Activated T-helper 1 cell treated with anti-CD3 and anti-CD28 coated beads, Interleukin-2, amount 50 U/mL, for 16 hours (primary cell): Measurements from ENCODE around the gene RBBP9.
"Not testable (repeated sequence)": the region's sequence is repeated elsewhere in the genome, so short reads cannot be mapped to it uniquely, and the experiment has no call there.

Experiments
- DNase-seq, 2 donors: peaks; one replicate each; pipeline ENCODE4 v3.0.0-alpha.2; 2020; ENCODE audit warnings: low read depth in 1 of 2, low spot score in 1 of 2

Gene RBBP9

DNA sequence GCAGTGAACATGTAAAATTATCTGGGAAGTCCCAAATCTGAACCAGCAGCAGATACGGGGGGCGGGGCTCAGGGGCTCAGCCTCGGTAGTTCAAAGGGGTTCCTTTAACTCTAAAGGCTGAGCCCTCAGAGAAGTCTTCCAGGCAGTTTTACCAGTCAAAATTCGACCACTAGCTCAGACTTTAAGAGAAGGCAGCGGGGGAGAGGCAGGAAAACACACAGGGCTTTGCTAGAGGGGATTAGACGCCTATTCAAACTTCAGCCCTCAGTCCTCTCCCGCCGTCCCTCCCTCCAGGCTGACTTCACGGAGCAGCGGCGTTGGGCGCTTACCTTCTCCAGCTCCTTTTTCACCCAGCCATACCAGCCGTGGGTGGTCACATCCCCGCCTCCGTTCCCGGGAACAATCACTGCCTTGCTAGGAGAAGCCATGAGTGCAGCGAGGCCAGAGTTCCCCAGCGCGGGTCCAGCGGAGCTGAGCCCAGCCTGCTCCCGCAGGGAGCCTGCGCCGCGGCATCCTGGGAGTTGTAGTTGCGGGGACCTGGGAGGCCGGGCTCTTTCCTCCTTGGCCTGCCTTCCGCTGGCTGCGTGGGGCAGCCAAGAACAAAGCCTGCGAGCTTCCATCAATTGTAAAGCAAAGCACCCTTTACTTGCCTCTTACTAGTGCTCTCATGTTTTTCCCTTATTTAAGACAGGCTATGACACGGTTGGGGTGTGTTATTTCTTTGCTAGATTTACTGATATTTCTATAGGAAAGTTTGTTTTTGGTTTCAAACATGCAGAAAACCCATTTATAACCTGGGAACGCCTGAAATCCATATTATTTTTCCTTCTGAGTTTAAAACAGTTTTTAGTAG lies at the start of gene RBBP9:
RBBP9 (minus strand) TSS at position 486 of the 853 bp plus-strand sequence; CDS start at position 428, 58 bp downstream.
- peak; percentile 42 to 52 for DNase-seq

DNA sequence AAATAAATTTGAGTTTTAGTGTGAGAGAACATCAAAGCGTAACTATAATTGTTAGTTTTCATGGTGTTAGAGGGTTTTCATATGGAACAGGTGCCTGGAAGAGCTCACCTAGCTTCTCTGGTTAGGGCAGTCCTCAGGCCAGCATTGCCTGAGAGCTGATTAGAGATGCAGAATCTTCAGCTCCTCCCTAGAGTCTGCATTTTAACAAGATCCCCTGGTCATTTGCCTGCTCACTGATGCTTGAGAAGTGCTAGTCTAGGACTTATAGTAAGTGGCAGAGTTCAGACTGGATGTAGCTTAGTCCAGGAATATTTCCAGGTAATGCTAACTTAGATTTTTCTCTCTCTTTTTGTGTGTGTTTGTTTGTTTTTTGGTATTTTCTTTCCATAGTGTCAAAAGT lies 48.5 kb upstream of the RBBP9 start:
- DNase-seq, result no peak

DNA sequence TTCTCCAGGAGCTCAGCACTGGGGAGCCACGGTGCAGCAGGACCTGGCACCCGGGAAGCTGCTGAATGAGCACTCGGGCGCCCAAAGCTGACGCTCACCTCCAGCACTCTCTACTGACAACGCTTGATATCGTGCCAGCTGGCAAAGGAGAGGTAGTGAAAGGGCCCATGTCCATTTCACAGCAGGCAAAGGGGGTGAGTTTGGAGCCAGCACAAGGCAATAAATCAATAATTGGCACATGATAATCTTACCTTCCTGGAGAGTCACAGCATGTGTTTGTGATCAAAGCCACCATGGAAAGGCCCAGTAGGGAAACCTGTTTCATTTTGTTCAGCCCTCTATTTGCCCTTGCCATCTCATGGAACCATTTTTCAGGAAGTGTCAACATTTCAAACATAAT lies 46.9 kb upstream of the RBBP9 start:
- no peak for DNase-seq

DNA sequence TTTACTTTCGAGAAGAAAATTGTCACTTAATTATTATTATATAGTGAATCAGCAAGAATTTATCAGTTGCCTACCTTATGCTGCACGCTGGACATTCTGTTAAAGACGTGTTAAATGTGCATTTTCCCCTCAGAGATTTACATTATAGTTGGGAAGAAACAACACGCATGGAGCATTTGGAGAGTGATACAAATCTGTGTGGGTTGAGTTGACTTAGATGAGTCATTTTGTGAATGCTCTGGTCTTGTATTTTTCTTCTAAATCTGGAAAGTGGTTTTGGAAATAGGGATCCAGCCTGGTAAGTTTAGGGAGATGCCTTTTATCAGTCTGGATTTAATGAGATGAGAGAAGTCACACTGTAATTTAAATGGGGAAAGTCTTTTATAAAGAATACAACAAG lies 46.2 kb upstream of the RBBP9 start:
- DNase-seq, result no peak

DNA sequence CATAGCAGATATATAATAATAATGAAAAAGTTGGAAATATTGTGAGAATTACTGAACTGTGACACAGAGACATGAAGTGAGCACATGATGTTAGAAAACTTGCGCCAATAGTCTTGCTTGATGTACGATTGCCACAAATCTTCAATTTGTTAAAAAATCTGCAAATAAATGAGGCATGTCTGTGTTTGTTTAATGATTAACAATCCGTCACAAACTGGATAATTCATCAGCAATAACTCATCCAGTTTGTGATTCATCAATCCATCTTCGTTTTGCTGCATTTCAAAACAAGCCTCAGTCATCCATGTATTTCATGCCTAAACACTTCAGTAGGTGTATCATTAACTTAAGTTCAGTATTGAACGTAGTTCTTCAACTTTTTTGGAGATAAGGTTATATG lies 44.7 kb upstream of the RBBP9 start:
- no peak for DNase-seq

DNA sequence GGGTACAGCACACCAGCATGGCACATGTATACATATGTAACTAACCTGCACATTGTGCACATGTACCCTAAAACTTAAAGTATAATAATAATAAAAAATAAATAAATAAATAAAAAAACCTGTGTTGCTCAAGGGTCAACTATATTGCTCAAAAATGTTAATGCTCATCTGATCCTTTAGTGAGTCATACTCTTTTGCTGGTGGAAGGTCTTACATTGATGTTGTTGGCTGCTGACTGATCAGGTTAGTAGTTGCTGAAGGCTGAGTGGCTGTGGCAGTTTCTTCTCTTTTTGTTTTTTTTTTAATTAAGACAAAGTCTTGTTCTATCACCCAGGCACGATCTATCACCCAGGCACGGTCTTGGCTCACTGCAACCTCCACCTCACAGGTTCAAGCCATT lies 40.6 kb upstream of the RBBP9 start:
- DNase-seq, result no peak

DNA sequence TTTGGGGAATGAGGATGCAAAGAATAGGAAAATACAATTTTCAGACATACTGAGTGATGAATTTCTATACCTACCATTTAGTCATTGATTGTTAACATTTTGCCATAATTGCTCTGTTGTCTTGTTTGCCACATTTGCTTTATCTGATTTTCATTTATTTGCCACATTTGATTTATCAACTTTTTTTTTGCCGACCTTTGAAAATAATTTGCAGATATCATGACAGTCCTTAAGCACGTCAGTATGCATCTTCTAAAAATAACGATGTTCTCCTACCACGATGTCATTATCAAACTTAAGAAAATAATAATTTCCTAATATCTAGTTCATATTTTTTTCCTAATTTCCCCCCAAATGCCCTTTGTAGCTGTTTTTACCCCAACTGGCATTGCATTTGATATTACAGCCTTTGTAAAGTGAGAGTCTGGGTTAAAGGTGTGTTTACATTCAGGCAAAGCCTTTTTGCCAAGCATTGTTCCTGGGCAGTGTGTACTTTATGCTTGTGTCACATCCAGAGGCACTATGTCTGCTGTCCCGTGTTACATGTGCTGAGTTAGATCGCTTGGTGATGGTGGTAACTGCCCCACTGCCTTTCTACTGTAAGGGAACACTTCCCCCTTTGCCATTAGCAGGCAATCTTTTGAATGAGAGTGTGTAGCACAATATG lies 37.1 kb upstream of the RBBP9 start:
- no peak for DNase-seq

DNA sequence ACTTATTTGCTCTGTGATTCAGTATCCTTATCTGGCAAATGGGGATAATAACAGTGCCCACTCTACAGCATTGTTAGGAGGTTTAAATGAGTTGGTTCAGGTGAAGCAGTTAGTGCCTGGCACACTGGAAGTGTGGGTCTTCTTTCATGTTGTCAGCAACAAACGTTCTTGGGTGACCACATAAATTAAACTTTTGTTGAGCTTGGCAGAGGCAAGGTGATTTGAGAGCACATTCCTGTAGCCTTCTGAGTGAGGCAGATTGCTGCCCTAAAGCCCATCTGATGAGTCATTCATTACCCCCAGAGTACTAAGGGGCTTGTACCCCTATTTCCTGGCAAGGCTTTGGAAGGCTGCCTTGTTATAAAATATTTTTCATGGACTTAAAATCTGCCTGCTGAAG lies 36.5 kb upstream of the RBBP9 start:
- DNase-seq, result no peak

DNA sequence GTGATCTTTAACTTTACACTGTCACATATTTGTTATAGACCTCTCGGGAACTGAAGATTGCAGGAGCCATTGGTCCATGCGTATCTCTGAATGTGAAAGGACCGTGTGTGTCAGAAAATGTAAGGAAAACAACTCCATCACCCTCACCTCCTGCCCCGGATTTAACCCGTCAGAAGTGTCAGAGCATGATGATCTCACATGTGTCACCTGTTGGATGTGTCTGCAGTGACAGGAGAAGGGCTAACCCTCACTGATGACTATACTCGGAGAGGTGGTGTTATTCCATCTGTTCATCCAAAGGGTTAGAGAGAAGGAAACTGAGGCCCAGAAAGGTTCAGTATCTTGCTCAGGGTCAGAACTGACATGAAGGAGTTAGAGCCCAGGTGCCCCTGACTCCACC lies 35.6 kb upstream of the RBBP9 start:
- no peak for DNase-seq

DNA sequence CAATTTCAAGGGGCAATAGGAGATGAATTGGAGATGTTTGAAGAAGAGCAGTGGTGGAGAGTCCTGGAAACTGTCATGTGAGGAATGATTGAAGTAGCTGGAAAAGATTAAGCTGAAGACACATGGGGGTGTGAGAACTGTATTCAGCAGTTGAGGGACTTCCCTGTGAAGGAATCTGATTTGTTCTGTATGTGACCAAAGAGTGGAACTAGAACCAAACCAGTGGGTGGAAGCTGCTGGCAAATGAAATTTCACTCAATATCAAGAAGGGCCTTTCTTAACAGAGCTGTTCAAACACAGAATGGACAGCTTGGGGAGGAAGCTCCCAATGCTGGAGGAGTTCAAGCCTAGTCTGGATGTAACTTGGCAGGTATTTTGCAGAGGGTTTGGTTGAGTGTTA lies 32.0 kb upstream of the RBBP9 start:
- no peak for DNase-seq

DNA sequence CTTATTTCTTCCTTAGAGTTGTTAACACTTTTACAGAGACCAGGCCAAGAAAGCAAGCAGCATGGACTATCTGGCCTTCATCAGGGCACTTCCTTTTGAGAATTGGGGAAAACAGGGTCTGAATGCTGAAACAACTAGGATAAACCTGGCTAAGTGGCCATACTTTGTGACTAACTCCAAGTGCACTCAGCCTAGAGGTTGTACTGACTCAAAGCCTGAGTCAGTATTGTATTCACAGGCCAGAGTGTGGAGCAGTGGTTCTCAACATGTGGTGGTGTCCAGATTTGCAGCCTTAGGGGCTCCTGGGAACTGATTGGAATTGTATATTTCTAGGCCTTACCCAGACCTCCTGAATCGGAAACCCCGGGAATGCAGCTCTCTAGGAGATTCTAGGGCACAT lies 30.8 kb upstream of the RBBP9 start:
- no peak for DNase-seq

DNA sequence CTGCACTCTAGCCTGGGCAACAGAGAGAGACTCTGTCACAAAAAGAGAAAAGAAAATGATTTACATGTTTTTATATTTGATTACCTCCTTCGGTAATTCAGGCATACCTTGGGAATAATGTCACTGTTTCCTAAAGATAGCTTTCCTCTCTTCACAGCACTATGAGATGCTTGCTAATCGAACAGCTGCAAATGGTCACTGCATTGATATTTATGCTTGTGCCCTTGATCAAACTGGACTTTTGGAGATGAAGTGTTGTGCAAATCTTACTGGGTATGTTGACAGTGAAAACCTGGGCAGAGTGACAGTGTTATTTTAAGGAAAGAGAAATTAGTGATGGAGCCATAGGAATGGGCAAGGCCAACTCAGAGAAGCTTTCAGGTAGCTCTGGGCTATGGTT lies 30.3 kb upstream of the RBBP9 start:
- no peak for DNase-seq

DNA sequence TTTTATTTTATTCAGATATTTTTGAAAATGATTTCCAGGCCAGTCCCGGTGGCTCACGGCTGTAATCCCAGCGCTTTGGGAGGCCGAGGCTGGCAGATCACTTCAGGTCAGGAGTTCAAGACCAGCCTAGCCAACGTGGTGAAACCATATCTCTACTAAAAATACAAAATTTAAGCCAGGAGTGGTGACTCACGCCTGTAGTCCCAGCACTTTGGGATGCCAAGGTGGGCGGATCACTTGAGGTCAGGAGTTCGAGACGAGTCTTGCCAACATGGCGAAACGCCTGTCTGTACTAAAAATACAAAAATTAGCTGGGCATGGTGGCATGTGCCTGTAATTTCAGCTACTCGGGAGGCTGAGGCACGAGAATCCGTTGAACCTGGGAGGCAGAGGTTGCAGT lies 29.7 kb upstream of the RBBP9 start:
- not testable (repeated sequence) for DNase-seq

DNA sequence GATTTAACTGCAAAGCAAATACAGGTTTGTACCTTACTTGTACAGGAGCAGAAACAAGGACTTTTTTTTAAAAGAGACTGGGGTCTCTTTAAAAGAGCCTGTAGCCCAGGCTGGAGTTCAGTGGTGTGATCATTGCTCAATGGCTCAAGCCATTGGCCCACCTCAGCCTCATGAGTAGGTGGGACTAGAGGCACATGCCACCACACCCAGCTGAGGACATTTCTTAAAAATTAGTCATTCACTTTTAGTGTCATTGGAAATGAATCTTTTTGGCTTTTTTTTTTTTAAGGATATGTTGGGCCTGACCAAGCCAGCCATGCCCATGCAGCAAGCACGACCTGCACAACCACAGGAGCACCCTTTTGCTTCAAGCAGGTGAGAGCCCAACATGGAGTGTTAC lies 27.6 kb upstream of the RBBP9 start:
- no peak for DNase-seq

DNA sequence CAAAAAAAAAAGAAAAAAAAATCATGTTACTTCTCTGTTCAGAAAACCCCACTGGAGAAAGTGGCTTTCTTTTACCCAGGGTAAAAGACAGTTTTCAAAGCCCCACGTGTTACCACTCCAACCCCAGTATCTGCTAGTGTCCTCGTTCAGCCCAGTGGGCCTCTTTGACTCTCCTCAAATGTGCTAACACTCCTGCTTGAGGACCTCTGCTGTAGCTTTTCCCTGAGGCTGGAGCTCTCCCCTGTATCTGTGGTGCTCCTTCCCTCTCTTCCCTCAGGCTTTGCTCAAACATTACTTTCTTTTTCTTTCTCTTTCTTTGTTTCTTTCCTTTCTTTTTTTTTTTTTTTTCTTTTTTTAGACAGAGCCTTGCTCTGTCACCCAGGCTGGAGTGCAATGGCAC lies 26.0 kb upstream of the RBBP9 start:
- no peak for DNase-seq

DNA sequence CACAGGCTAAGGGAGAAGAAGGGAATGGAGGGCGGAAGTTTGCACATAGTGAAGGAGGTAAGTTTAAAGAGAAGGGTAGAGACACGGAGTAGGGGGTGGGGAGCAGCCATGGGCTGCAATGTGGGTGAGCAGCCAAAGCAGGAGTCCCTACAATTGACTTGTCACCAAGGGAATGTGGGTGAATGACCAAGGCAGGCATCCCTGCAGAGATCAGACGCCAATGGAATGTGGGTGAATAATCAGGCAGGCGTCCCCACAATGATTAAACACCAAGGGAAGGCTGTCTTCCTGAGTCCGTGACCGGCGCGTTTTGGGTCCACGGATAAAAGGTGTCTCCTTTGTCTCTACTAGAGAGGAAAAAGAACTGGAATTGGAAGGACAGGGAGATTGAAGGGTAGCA lies 25.0 kb upstream of the RBBP9 start:
- not testable (repeated sequence) for DNase-seq

DNA sequence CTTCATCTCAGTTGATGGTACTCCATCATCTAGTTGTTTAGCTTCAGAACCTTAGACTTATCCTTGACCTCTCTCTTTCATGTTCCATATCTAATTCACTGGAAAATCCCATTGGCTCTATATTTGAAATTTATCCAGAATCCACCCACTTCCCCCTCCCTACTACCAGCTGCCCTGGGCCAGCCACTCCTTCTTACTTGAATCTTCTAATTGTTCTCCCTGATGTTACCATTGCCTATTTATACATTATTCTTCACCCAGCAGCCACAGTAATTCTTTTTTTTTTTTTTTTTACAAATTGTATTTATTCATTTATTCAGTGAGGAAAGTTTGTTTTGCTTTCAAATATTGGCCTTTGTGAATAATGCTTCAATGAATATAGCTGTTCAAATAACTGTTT lies 18.9 kb upstream of the RBBP9 start:
- no peak for DNase-seq

DNA sequence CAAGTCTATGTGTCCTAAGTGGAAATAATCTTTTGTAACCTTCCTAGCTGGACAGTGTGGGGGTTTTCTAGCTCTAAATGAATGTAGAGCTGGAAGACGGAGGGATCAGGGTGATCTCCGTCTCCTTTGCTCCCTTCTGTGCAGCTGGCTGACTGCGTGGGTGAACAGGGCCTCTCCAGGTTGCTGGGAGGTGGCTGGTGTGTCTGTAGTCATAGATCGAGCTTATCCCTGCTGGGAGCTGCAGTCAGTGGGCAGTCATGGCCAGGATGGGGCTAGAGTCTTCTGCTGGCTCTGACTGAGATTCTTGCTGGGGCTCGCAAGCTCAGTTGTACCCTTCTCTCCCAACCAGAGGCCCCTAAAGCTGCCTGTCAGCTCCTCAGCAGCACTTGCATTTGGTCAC lies 17.1 kb upstream of the RBBP9 start:
- DNase-seq, result no peak

DNA sequence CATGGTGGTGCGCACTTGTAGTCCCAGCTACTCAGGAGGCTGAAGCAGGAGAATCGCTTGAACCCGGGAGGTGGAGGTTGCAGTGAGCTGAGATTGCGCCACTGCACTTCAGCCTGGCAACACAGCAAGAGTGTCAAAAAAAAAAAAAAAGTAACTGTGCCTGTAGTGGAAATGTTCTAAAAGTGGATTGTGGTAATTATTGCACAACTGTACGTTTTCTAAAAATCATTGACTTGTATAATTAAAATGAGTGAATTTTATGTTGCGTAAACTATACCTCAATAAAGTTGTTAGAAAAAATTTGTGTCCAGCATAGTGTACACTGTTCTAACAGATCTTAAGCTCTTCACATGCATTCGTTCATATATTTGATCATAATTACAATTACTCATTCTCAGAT lies 16.2 kb upstream of the RBBP9 start:
- no peak for DNase-seq

DNA sequence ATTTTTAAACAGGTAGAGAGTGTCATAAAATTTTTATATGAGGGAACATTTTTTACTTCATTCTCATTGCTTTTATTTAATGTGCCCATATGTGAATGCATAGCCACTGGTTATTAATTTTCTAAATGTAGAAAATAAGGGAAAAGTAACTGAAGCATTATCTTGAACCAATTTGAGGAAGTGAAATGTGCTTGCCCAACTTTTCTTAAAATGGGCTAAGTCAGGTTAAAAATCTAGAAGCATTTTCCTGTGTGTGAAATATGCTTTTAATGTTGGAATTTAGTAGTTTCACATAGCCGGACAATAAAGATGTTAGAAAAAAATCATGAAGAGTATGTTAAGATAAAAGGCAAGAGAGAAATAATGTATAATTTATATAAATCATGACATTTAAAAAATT lies 14.5 kb upstream of the RBBP9 start:
- DNase-seq, result no peak

DNA sequence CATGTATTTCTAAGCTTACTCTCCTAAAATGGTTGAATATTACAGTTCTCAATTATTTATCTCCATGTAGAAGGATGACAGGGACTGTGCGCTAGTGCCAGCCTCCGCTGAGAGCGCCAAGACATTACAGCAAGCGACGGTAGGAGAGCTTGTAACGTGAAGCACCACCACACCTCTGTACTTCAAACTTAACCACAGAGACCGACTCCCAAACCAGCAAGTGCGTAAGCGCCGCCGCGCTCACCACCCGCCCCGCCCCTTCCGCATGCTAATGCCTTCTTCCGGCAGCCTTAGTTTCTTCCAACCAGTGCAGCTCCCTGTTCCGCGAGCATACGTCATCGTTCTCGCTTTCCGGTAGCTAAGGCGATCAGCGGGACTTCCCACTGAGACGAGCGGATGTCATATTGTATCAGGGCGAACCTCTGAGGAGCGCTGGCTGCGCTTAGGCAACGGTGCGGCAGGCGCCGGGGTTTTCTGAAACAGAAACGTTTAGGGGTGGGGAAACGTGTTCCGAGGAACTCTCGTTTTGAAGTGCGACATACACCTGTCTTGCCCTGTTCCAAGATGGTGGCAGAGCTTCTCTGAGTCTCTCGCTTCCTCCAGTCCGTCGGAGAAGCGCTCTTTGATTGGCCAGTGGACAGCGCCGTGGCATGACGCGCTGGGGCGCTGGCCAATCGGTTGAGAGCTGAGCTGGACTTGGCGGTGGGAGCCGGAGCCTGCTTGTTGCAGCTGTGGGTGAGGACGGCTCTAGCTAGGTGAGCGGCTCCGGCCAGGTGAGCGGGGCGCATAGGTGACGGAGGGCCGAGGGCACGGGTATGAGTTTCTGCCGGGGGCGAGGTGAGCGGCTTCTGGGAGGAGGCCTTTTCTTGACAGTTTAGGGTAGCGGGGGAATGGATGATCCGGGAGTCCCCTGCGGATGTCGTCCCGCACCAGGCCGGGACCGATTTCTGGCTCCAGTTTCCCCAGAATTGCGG lies 10.5 kb upstream of the RBBP9 start, which contains the start of gene SEC23B:
SEC23B (plus strand) TSS at position 723 of the 974 bp plus-strand sequence. CDS start 2,896 bp downstream, outside the sequence.
- DNase-seq, result peak; percentile 96
